GM12878 (cell line): ENCODE results near the gene CCT6A.
"Not testable (repeated sequence)": the region's sequence is repeated elsewhere in the genome, so short reads cannot be mapped to it uniquely, and the experiment has no call there.

Source experiments
- ATF3 ChIP-seq: IDR thresholded peaks from 2 replicates; pipeline ENCODE4 v1.6.1; 2011; ENCODE audit warnings: low read depth, mild to moderate bottlenecking, low read length, moderate library complexity, borderline replicate concordance; ENCODE audit errors: extremely low read depth
- CTCF ChIP-seq, 3 experiments: IDR thresholded peaks in 2 of 3; conservative IDR thresholded peaks in 1 of 3; 2 replicates each; pipeline ENCODE4 v1.5.1; 2011; ENCODE audit warnings: low read depth in 3 of 3, low read length in 3 of 3, mild to moderate bottlenecking in 3 of 3, control low read depth in 2 of 3, moderate library complexity in 2 of 3, inconsistent platforms in 1 of 3, mixed read lengths in 1 of 3; ENCODE audit not compliant: control insufficient read depth in 2 of 3, insufficient read depth in 1 of 3; ENCODE audit errors: extremely low read depth in 1 of 3

DNA sequence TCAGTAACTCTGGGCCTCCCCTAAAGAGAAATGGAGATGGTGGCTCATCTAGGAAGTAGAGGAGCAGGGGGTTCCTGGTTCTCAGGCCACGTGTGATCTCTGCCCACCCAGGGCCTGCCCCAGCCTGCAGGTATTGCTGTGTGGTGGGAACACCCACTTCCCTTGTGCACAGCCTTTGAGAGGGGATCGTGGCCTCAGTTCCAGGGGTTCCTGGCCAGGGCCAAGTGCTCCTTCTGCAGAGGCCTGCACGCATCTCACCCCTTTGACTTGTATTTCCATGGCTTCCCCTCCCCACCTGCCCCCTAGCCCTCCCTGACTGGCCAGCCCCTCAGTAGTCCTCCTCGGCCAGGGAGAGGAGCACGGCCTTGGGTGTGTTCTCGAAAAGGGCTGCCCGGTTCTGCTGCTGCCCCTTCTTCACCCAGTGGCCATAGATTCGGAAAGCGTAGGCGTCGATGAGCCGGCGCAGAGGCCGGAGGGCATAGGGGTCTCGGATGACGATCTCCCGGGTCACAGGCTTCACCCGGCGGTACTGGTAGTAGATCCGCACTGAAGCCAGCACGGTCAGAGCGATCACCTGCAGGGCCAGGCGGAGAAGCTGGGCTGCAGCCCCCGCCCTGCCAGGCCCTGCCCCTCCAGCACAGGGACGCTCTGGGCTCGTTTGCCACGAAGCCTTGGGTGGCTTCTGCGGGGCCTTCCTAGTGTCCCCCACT, 29.3 kb downstream of the CCT6A start:
- not testable (repeated sequence) for TF ChIP-seq CTCF (IDR thresholded peaks at IDR 0.05 in 2 of 3, conservative IDR thresholded peaks at IDR 0.05 in 1 of 3; ENCODE audit: control insufficient read depth in 2 of 3, extremely low read depth in 1 of 3, insufficient read depth in 1 of 3, low read depth in 3 of 3, low read length in 3 of 3); ATF3
